Measurements from ENCODE around the gene NDUFAF4. TPM values are rescaled to one million over a fixed set of nuclear protein-coding genes. Genes with fewer than 3 reads are reported as not detected.

NDUFAF4 gene
- total and polyA plus RNA-seq, 2 of the 13 experiments (the other 11 are each of a cell fraction or from before 2014, with no cell fraction given), result 41.3 to 59.7 TPM

DNA sequence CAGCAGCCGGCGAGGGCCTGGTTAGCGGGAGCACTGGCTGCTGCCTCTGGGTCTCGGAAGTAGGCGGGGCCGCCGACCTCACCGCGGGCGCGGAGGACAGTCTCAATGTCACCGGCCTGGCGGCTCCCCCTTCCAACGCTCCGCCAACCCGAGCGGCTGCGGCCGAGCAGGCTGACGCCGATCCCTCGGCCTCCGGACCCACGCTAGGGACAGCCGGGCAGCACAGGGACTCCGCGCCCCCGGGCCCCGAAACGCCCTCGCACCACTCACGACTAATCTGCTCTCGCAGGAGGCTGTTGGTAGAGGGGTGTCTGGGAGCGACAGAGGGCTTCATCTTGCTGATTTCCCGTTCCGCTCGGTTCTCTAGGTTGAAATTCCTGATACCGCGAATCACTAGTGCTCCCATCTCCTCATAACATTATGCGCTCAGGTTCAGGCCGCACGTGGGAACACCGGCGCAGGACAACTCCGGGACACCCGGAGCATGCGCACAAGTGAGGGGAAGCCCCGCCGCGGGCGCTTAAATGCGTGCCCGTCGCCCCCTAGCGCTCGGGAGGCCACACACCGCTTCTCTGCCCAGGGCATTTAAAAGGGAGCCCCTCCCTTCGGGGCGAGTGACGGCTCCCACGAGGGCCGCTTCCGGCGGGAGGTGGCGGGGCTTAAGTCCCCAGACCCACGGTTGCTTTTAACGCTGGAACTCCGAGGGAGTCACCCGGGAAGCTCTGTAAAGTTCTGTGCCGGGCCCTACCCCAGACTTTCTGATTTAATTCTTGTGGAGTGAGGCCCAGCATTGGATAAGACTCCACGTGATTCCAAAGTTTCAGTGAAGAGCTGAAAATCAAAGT, at the start of gene NDUFAF4 (continued):
- TF ChIP-seq KDM2A (CRISPR knock-in tag; IDR thresholded peaks at IDR 0.05; ENCODE audit: borderline replicate concordance, low read depth), result peak; percentile 89; the same call in 1 of the 2 replicates
- TF ChIP-seq, protein P1, sequence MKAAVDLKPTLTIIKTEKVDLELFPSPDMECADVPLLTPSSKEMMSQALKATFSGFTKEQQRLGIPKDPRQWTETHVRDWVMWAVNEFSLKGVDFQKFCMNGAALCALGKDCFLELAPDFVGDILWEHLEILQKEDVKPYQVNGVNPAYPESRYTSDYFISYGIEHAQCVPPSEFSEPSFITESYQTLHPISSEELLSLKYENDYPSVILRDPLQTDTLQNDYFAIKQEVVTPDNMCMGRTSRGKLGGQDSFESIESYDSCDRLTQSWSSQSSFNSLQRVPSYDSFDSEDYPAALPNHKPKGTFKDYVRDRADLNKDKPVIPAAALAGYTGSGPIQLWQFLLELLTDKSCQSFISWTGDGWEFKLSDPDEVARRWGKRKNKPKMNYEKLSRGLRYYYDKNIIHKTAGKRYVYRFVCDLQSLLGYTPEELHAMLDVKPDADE (CRISPR knock-in tag; IDR thresholded peaks at IDR 0.05), result no peak
- TF ChIP-seq ZSCAN22 (CRISPR knock-in tag; IDR thresholded peaks at IDR 0.05), result no peak
- TF ChIP-seq ZBTB2 (CRISPR knock-in tag; IDR thresholded peaks at IDR 0.05; ENCODE audit: low read depth), result peak; percentile 60
- no peak for TF ChIP-seq TRIM24 (CRISPR knock-in tag; IDR thresholded peaks at IDR 0.05)
- 0 out of 2 replicates have a peak, but pooled peaks have one; percentile 55 for TF ChIP-seq ZNF20 (CRISPR knock-in tag; IDR thresholded peaks at IDR 0.05)
- no peak for TF ChIP-seq NFIB (CRISPR knock-in tag; IDR thresholded peaks at IDR 0.05; ENCODE audit: borderline replicate concordance)
- TF ChIP-seq PAWR (CRISPR knock-in tag; IDR thresholded peaks at IDR 0.05; ENCODE audit: borderline replicate concordance), result no peak
- TF ChIP-seq HNF1B (CRISPR knock-in tag; IDR thresholded peaks at IDR 0.05), result no peak
- TF ChIP-seq ZFY (CRISPR knock-in tag; IDR thresholded peaks at IDR 0.05), result peak; percentile 86
- TF ChIP-seq, protein P2, sequence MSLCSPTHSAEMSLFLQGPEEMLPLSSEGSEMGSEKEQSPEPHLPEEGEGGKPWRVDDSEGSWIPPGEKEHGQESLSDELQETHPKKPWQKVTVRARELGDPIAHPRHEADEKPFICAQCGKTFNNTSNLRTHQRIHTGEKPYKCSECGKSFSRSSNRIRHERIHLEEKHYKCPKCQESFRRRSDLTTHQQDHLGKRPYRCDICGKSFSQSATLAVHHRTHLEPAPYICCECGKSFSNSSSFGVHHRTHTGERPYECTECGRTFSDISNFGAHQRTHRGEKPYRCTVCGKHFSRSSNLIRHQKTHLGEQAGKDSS (CRISPR knock-in tag; IDR thresholded peaks at IDR 0.05; ENCODE audit: borderline replicate concordance, low read depth), result no peak; the same call in 1 of the 2 replicates
- no peak for TF ChIP-seq JUNB (CRISPR knock-in tag; IDR thresholded peaks at IDR 0.05; ENCODE audit: borderline replicate concordance)
- TF ChIP-seq CEBPZ (IDR thresholded peaks at IDR 0.05; ENCODE audit: low read length), result no peak
- no peak for TF ChIP-seq IKZF1 (IDR thresholded peaks at IDR 0.05)
- TF ChIP-seq HNRNPLL (IDR thresholded peaks at IDR 0.05; ENCODE audit: low read depth, low read length, poor library complexity, severe bottlenecking), result peak; percentile 77
- TF ChIP-seq RAD21 (CRISPR knock-in tag; IDR thresholded peaks at IDR 0.05), result peak; percentile 64
- no peak for TF ChIP-seq ZNF337 (CRISPR knock-in tag; IDR thresholded peaks at IDR 0.05; ENCODE audit: borderline replicate concordance, low read depth)
- no peak for TF ChIP-seq KLF6 (CRISPR knock-in tag; IDR thresholded peaks at IDR 0.05)
- TF ChIP-seq ATF7 (IDR thresholded peaks at IDR 0.05), result no peak
- no peak for TF ChIP-seq ATF7 (CRISPR knock-in tag; IDR thresholded peaks at IDR 0.05)
- peak; percentile 43 for TF ChIP-seq ZNF331 (CRISPR knock-in tag; IDR thresholded peaks at IDR 0.05)
- TF ChIP-seq RFX3 (CRISPR knock-in tag; IDR thresholded peaks at IDR 0.05), result no peak

Data from HepG2 (cell line).